ENCODE data around the gene MFAP1.
"Not testable (repeated sequence)": the region's sequence is repeated elsewhere in the genome, so short reads cannot be mapped to it uniquely, and the experiment has no call there.

Gene MFAP1

DNA sequence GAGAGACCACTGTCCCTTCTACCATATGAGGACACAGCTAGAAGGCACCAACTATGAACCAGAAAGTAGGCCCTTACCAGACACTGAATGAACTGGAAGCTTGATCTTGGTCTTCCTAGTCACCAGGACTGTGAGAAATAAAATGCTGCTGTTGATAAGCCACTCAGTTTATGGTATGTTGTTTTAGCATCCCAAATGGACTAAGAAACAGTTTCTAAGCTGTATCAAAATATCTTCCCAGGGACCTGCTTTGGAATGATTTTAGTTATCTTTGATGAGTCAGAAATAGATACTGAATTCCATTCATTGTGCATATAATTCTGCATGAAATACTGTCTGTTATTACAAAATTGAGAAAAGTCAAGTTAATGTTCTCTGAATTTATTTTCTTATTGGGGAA is 20.9 kb upstream of the MFAP1 start:
- H3K27me3 ChIP-seq (ENCODE audit: insufficient read depth, low read length) = no peaks in the 10 kb centered on the region
- H3K79me2 ChIP-seq (ENCODE audit: control insufficient read depth, insufficient read depth, low read length, unreplicated experiment) = no peaks in the 10 kb centered on the region
- H3K36me3 ChIP-seq (ENCODE audit: insufficient read depth, low read length) = peaks cover 21% of the 10 kb centered on the region

DNA sequence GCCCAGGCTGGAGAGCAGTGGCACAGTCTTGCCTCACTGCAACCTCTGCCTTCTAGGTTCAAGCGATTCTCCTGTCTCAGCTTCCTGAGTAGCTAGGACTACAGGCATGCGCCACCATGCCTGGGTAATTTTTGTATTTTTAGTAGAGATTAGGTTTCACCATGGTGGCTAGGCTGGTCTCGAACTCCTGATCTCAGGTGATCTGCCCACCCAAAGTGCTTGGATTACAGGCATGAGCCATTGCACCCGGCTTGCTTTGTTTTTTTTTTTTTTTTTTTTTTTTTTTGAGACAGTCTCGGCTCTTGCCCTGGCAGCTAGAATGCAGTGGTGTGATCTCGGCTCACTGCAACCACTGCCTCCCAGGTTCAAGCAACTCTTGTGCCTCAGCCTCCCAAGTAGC is 8.0 kb upstream of the MFAP1 start:
- not testable (repeated sequence) for H3K4me1 ChIP-seq (ENCODE audit: control insufficient read depth, insufficient read depth, low read length, unreplicated experiment); H3K27me3 ChIP-seq (ENCODE audit: insufficient read depth, low read length); H3K4me3 ChIP-seq (ENCODE audit: low read depth, low read length); H3K27ac ChIP-seq (ENCODE audit: low read depth, low read length); H2AFZ ChIP-seq (ENCODE audit: low read length, unreplicated experiment)
- H3K79me2 ChIP-seq (ENCODE audit: control insufficient read depth, insufficient read depth, low read length, unreplicated experiment) = peaks cover 38% of the 10 kb centered on the region
- H3K36me3 ChIP-seq (ENCODE audit: insufficient read depth, low read length) = peaks cover 20% of the 10 kb centered on the region

More for the DNA sequence above, 20.9 kb upstream of the MFAP1 start:
- H3K27ac ChIP-seq (ENCODE audit: low read depth, low read length) = peak overlapping the region; percentile 34; the same call in 1 of the 2 replicates
- no peak overlapping the region for H2AFZ ChIP-seq (ENCODE audit: low read length, unreplicated experiment)
- H3K4me1 ChIP-seq (ENCODE audit: control insufficient read depth, insufficient read depth, low read length, unreplicated experiment) = no peaks in the 10 kb centered on the region
- H3K4me3 ChIP-seq (ENCODE audit: low read depth, low read length) = no peak overlapping the region

GRCh38 chr15:43831519-43832052 is 7.1 kb upstream of the MFAP1 start:
- H2AFZ ChIP-seq (ENCODE audit: low read length, unreplicated experiment); H3K27ac ChIP-seq (ENCODE audit: low read depth, low read length); H3K27me3 ChIP-seq (ENCODE audit: insufficient read depth, low read length); H3K4me3 ChIP-seq (ENCODE audit: low read depth, low read length); H3K4me1 ChIP-seq (ENCODE audit: control insufficient read depth, insufficient read depth, low read length, unreplicated experiment): not testable (repeated sequence)
- Histone ChIP-seq H3K36me3 (ENCODE audit: insufficient read depth, low read length) (peaks cover 14% of the 10 kb centered on the region), H3K79me2 (ENCODE audit: control insufficient read depth, insufficient read depth, low read length, unreplicated experiment) (peaks cover 43% of the 10 kb centered on the region)

- peaks cover 11% of the 10 kb centered on the region for H3K4me1 ChIP-seq (ENCODE audit: control insufficient read depth, insufficient read depth, low read length, unreplicated experiment)
- peaks cover 48% of the 10 kb centered on the region for H3K79me2 ChIP-seq (ENCODE audit: control insufficient read depth, insufficient read depth, low read length, unreplicated experiment)
- not testable (repeated sequence) for H3K4me3 ChIP-seq (ENCODE audit: low read depth, low read length); H3K27me3 ChIP-seq (ENCODE audit: insufficient read depth, low read length); H2AFZ ChIP-seq (ENCODE audit: low read length, unreplicated experiment); H3K36me3 ChIP-seq (ENCODE audit: insufficient read depth, low read length); H3K27ac ChIP-seq (ENCODE audit: low read depth, low read length)
These were observed 6.3 kb upstream of the MFAP1 start for GRCh38 chr15:43830691-43831275.

DNA sequence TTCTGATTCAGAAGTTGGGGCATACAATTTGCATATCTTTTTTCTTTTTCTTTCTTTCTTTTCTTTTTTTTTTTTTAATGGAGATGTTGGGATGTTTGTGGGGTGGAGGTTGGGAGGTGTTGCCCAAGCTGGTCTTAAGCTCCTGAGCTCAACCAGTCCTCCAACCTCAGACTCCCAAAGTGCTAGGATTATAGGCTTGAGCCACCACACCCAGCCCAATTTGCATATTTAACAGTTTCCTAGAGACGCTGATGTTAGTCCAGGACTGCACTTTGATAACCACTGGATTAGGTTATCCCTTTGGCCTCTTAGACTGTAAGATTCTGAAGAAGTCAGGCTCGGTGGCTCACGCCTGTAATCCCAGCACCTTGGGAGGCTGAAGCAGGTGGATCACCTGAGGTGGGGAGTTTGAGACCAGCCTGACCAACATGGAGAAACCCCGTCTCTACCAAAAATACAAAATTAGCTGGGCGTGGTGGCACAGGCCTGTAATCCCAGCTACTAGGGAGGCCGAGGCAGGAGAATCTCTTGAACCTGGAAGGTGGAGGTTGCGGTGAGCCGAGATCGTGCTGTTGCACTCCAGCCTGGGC is 5.6 kb upstream of the MFAP1 start:
- H3K36me3 ChIP-seq (ENCODE audit: insufficient read depth, low read length); H3K4me3 ChIP-seq (ENCODE audit: low read depth, low read length): not testable (repeated sequence)
- peaks cover 48% of the 10 kb centered on the region for H3K79me2 ChIP-seq (ENCODE audit: control insufficient read depth, insufficient read depth, low read length, unreplicated experiment)

DNA sequence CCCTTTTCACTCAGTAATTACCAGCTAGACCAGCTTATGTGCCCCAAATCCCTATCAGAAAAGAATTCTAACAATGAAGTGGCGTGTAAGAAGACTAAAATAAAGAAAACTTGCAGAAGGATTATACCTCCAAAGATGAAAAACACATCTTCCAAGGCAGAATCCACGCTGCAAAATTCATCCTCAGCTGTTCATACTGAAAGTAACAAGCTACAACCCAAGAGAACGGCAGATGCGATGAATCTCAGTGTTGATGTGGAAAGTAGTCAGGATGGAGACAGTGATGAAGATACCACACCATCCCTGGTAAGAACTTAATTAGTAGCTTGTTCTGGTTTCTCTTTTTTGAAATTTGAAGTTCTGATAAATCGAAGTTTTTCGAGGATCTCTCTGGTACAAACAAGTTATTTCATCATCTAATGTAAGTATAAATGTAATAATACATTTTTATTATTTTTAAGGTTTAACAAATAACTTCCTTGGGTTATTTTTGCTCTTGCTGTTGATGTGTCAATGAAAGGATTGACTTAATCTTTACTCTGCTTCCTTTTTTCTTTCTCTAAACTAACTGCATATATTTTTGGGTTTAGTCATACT is 3.7 kb upstream of the MFAP1 start:
- peaks cover 56% of the 10 kb centered on the region for H3K79me2 ChIP-seq (ENCODE audit: control insufficient read depth, insufficient read depth, low read length, unreplicated experiment)
- H3K4me3 ChIP-seq (ENCODE audit: low read depth, low read length) = peak overlapping the region; percentile 81
- no peak overlapping the region; the same call in 1 of the 2 replicates for H3K27ac ChIP-seq (ENCODE audit: low read depth, low read length)
- H3K27me3 ChIP-seq (ENCODE audit: insufficient read depth, low read length) = no peaks in the 10 kb centered on the region
- no peaks in the 10 kb centered on the region; the same call in 1 of the 2 replicates for H3K36me3 ChIP-seq (ENCODE audit: insufficient read depth, low read length)
- H2AFZ ChIP-seq (ENCODE audit: low read length, unreplicated experiment) = no peak overlapping the region
- H3K4me1 ChIP-seq (ENCODE audit: control insufficient read depth, insufficient read depth, low read length, unreplicated experiment) = peaks cover 15% of the 10 kb centered on the region

More for the DNA sequence above, 5.6 kb upstream of the MFAP1 start:
- peaks cover 11% of the 10 kb centered on the region for H3K4me1 ChIP-seq (ENCODE audit: control insufficient read depth, insufficient read depth, low read length, unreplicated experiment)
- H3K27me3 ChIP-seq (ENCODE audit: insufficient read depth, low read length); H3K27ac ChIP-seq (ENCODE audit: low read depth, low read length); H2AFZ ChIP-seq (ENCODE audit: low read length, unreplicated experiment): not testable (repeated sequence)

DNA sequence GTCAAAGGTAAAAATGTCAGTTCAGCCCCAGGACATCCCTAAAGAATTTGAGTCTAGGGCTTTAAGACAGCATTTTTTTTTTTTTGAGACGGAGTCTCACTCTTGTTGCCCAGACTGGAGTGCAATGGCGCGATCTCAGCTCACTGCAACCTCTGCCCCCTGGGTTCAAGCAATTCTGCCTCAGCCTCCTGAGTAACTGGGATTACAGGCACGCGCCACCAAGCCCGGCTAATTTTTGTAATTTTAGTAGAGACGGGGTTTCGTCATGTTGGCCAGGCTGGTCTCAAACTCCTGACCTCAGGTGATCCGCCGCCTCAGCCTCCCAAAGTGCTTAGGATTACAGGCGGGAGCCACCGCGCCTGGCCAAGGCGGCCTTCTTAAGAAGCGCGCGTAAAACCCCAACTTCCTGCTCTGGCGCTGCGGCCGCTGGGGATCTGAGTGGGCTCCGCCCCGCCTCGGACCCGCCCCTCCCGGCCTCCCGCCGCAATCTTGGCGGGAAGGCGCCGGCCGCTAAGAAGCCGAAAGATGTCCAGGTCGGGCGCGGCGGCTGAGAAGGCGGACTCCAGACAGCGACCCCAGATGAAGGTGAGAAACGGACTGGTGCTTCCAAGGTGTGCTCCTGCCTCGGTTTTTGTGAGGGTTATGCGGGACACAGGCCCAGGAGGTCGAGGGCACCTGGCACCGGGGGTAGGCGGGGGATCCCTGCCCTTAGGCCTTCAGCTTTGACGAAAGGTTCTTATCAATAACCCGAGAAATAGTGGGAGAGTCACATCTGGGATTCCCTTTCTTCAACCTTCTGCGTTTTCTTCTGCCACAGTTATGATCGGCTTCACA is 2.2 kb upstream of the MFAP1 start, which contains the start of gene WDR76:
Gene WDR76 (plus strand): TSS at position 495 of the 834 bp plus-strand sequence. CDS start 31 bp downstream, at position 526.
- peak within 1 kb of the TSS; percentile 66 for H3K27ac ChIP-seq (ENCODE audit: low read depth, low read length)
- H3K79me2 ChIP-seq (ENCODE audit: control insufficient read depth, insufficient read depth, low read length, unreplicated experiment) = peaks cover 65% of the 10 kb centered on the region
- H3K36me3 ChIP-seq (ENCODE audit: insufficient read depth, low read length) = no peaks in the 10 kb centered on the region
- no peaks in the 10 kb centered on the region for H3K27me3 ChIP-seq (ENCODE audit: insufficient read depth, low read length)
- peaks cover 20% of the 10 kb centered on the region for H3K4me1 ChIP-seq (ENCODE audit: control insufficient read depth, insufficient read depth, low read length, unreplicated experiment)
- H3K4me3 ChIP-seq (ENCODE audit: low read depth, low read length) = peak within 1 kb of the TSS; percentile 81
- peak within 1 kb of the TSS; percentile 57 for H2AFZ ChIP-seq (ENCODE audit: low read length, unreplicated experiment)

- Histone ChIP-seq H3K4me1 (ENCODE audit: control insufficient read depth, insufficient read depth, low read length, unreplicated experiment) (peaks cover 23% of the 10 kb centered on the region), H3K27ac (ENCODE audit: low read depth, low read length) (peak overlapping the region; percentile 66; the same call in 1 of the 2 replicates), H3K4me3 (ENCODE audit: low read depth, low read length) (peak overlapping the region; percentile 81)
These were observed 1.6 kb upstream of the MFAP1 start for GRCh38 chr15:43826029-43826507.

GRCh38 chr15:43825305-43825704 is 815 bp upstream of the MFAP1 start:
- H3K27me3 ChIP-seq (ENCODE audit: insufficient read depth, low read length); H3K36me3 ChIP-seq (ENCODE audit: insufficient read depth, low read length); H2AFZ ChIP-seq (ENCODE audit: low read length, unreplicated experiment); H3K4me3 ChIP-seq (ENCODE audit: low read depth, low read length): not testable (repeated sequence)
- Histone ChIP-seq H3K27ac (ENCODE audit: low read depth, low read length) (peak overlapping the region; percentile 89; the same call in 1 of the 2 replicates), H3K79me2 (ENCODE audit: control insufficient read depth, insufficient read depth, low read length, unreplicated experiment) (peaks cover 70% of the 10 kb centered on the region), H3K4me1 (ENCODE audit: control insufficient read depth, insufficient read depth, low read length, unreplicated experiment) (peaks cover 23% of the 10 kb centered on the region)

More at GRCh38 chr15:43826029-43826507, 1.6 kb upstream of the MFAP1 start:
- Histone ChIP-seq H3K36me3 (ENCODE audit: insufficient read depth, low read length) (no peaks in the 10 kb centered on the region), H3K79me2 (ENCODE audit: control insufficient read depth, insufficient read depth, low read length, unreplicated experiment) (peaks cover 67% of the 10 kb centered on the region), H3K27me3 (ENCODE audit: insufficient read depth, low read length) (no peaks in the 10 kb centered on the region), H2AFZ (ENCODE audit: low read length, unreplicated experiment) (peak overlapping the region; percentile 1)

DNA sequence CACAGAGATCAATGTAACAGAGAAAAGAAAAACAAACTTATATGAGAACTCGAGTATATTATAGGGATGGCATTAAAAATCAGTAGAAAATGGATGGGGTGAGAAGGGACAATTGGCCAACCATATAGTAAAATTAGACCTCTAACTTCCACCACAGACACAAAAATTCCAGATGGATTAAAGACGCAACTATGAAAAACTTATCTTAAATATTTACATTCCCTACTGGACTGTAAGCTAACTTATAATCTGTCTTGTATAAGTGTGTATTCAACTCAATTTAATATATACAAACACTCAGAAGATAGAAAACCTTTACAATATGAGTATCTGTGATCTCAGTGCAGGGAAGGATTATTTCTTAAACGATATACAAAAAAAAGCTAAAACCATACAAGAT is 3.0 kb downstream of the MFAP1 start:
- peaks cover 63% of the 10 kb centered on the region for H3K79me2 ChIP-seq (ENCODE audit: control insufficient read depth, insufficient read depth, low read length, unreplicated experiment)
- H3K36me3 ChIP-seq (ENCODE audit: insufficient read depth, low read length) = no peaks in the 10 kb centered on the region; the same call in 1 of the 2 replicates
- H3K4me1 ChIP-seq (ENCODE audit: control insufficient read depth, insufficient read depth, low read length, unreplicated experiment) = peaks cover 15% of the 10 kb centered on the region
- H3K27ac ChIP-seq (ENCODE audit: low read depth, low read length) = no peak overlapping the region
- no peaks in the 10 kb centered on the region for H3K27me3 ChIP-seq (ENCODE audit: insufficient read depth, low read length)
- H2AFZ ChIP-seq (ENCODE audit: low read length, unreplicated experiment) = no peak overlapping the region
- peak overlapping the region; percentile 31 for H3K4me3 ChIP-seq (ENCODE audit: low read depth, low read length)

Data from ACC112 (cell line).